DMS 273 treated with DMSO at 0.1 percent for 48 hours (cell line): ENCODE results near the gene ACTR8.

Experiments
- DNase-seq: peaks from one replicate; lab custom pipeline; 2025; lab: John Stamatoyannopoulos, UW

ACTR8 gene

GRCh38 chr3:53835257-53835656 is 46.7 kb downstream of the ACTR8 start:
- DNase-seq: no peak

GRCh38 chr3:53834429-53835095 is 47.4 kb downstream of the ACTR8 start:
- no peak for DNase-seq

GRCh38 chr3:53833700-53834099 is 48.3 kb downstream of the ACTR8 start:
- DNase-seq: no peak

GRCh38 chr3:53833053-53833645 is 48.8 kb downstream of the ACTR8 start:
- DNase-seq: no peak

- DNase-seq: no peak
Observed at GRCh38 chr3:53830944-53831343, 51.0 kb downstream of the ACTR8 start.

GRCh38 chr3:53829605-53830004 is 52.3 kb downstream of the ACTR8 start:
- no peak for DNase-seq

GRCh38 chr3:53828581-53828980 is 53.4 kb downstream of the ACTR8 start:
- DNase-seq: no peak

GRCh38 chr3:53826048-53826447 is 55.9 kb downstream of the ACTR8 start:
- no peak for DNase-seq

- DNase-seq: no peak
Observed at GRCh38 chr3:53824795-53825194, 57.2 kb downstream of the ACTR8 start.

GRCh38 chr3:53823956-53824657 is 57.8 kb downstream of the ACTR8 start:
- no peak for DNase-seq

- no peak for DNase-seq
Observed at GRCh38 chr3:53823026-53823955, 58.7 kb downstream of the ACTR8 start.

GRCh38 chr3:53822331-53822741 is 59.6 kb downstream of the ACTR8 start:
- DNase-seq: no peak

GRCh38 chr3:53821631-53822121 is 60.3 kb downstream of the ACTR8 start:
- DNase-seq: no peak

GRCh38 chr3:53820756-53821580 is 61.0 kb downstream of the ACTR8 start:
- no peak for DNase-seq

- no peak for DNase-seq
Observed at GRCh38 chr3:53820084-53820483, 61.9 kb downstream of the ACTR8 start.

GRCh38 chr3:53819163-53819868 is 62.6 kb downstream of the ACTR8 start:
- no peak for DNase-seq

- no peak for DNase-seq
Observed at GRCh38 chr3:53818221-53819162, 63.5 kb downstream of the ACTR8 start.

- DNase-seq: no peak
Observed at GRCh38 chr3:53817809-53818208, 64.1 kb downstream of the ACTR8 start.

GRCh38 chr3:53817211-53817610 is 64.7 kb downstream of the ACTR8 start:
- no peak for DNase-seq
